Cardiac fibroblast (primary cell): ENCODE measurements around the gene FARS2.

Experiments
- DNase-seq, 2 donors: peaks; one replicate each; pipeline versions ENCODE4 v3.0.0 to v3.0.0-alpha.2; 2010; ENCODE audit warnings: low read depth in 2 of 2
- H3K4me3 ChIP-seq, 2 donors: replicated peaks in 1 of 2; 1 replicate in 1 of 2; 2 replicates in 1 of 2; pipeline ENCODE4 v1.5.1; 2011; ENCODE audit warnings: low read depth in 2 of 2, low read length in 2 of 2, mild to moderate bottlenecking in 2 of 2, moderate library complexity in 1 of 2
- CTCF ChIP-seq: IDR thresholded peaks from one replicate; pipeline ENCODE4 v1.5.1; 2011; ENCODE audit warnings: low read depth, mild to moderate bottlenecking, low read length, inconsistent platforms

The FARS2 gene

DNA sequence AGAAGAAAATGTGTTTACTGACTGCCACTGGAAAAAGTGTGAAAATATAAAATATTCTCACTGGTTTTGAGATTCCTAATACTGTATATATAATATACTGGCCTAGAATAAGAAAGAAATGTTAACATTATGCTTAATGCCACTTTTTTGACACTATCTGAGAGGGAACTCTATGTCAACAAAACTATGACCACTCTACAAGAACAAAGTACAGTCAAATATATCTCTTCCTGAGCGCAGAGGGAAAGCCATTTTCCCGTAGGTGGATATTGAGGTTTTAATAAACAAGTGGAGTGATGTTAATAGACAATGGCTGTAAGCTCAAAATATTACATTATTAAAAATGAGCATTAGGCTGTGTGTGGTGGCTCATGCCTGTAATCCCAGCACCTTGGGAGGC lies 25.5 kb upstream of the FARS2 start:
- no peak for DNase-seq
- H3K4me3 ChIP-seq: no peak overlapping the region
- TF ChIP-seq CTCF: no peak

- H3K4me3 ChIP-seq: no peak overlapping the region
- TF ChIP-seq CTCF: no peak
- DNase-seq: no peak
Observed at GRCh38 chr6:5237805-5238204, 23.5 kb upstream of the FARS2 start.

- TF ChIP-seq CTCF: no peak
- no peak for DNase-seq
- H3K4me3 ChIP-seq: no peak overlapping the region
Observed at GRCh38 chr6:5238336-5238735, 23.0 kb upstream of the FARS2 start.

DNA sequence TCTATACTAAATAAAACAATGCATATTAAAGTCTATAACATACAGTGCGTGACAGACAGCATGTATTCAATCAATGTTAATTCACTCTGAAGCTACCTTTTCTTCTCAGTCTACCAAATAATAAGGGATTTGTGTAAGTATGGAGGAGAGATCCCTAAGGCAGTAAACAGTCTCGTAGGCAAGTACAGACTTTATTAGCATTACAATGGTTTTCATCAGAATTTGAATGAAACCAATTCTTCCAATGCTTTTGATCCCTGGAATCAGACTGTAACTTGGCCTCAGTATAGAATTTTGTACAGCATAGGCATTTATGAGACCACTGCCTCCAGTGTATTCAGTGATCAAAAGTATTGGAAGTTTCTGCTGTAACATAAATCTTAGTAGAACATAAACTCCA lies 20.1 kb upstream of the FARS2 start:
- no peak for DNase-seq
- no peak overlapping the region for H3K4me3 ChIP-seq
- no peak for TF ChIP-seq CTCF

DNA sequence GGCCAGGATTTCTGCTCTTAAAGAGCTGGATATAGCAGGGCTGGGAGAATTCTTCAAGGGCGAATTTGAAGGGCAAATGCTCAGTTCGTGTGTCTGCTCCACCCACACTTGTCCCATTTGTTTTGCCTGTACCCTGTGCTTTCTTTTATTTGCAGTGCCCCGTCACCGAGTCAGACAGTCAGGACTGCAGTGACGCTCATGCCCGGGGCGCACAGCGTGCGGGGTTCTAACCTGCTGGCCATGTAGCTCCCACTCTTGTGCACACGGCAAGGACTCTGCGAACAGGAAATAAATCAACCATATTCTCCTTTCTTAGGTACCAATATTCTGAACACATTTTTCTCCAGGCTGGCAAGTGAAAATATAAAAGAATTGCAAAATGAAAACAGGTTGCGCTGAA lies 18.2 kb upstream of the FARS2 start:
- H3K4me3 ChIP-seq: no peak overlapping the region
- DNase-seq: no peak
- no peak for TF ChIP-seq CTCF

DNA sequence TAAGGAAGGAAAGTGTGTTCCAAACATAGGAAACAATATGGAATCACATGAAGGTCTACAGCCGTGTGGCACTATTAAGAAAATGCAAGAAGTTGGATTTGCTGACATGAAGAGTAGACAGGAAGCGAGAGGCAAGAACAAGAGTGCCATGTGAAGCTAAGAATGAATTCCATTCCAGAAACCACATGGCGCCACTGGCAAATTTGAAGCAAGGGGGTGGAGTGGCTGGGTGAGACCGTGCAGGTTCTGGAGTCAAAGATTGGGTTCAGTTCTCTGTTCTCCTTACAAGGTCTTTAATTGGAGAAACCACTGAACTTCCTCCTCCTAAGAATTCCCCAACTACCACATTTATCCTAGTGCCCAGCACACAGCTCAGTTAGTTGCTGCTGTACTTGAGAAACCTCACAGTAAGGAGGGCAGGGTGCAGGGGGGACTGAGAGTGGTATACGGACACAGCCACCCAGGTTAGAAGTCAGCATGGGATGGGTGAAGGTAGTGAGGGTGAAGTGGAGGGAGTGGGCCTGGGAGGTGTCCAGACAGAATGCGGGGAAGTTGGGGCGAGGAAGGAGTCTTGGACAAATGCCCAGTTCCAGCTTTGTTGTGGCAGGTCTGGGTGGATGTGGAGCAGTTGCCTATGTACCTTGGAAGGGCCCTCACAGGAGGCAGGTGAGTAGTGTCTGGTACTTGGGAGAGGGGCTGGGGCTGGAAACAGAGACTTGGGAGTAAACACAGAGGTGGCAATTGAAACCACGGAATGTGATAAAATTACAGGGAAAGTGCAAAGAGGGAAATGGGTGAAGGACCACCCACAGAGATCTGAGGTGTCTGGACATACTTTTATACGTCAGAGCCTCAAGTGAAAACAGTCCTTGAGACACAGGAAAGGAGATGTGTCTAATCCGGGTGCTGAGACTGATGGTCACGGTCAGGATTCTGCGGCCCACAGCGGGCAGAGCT lies 14.9 kb upstream of the FARS2 start:
- H3K4me3 ChIP-seq: no peak overlapping the region
- no peak for DNase-seq
- no peak for TF ChIP-seq CTCF
